ENCODE measurements around the gene MESD.

MESD gene

GRCh38 chr15:80932513-80932815, 57.2 kb downstream of the MESD start:
- DNase-seq: no peak

DNA sequence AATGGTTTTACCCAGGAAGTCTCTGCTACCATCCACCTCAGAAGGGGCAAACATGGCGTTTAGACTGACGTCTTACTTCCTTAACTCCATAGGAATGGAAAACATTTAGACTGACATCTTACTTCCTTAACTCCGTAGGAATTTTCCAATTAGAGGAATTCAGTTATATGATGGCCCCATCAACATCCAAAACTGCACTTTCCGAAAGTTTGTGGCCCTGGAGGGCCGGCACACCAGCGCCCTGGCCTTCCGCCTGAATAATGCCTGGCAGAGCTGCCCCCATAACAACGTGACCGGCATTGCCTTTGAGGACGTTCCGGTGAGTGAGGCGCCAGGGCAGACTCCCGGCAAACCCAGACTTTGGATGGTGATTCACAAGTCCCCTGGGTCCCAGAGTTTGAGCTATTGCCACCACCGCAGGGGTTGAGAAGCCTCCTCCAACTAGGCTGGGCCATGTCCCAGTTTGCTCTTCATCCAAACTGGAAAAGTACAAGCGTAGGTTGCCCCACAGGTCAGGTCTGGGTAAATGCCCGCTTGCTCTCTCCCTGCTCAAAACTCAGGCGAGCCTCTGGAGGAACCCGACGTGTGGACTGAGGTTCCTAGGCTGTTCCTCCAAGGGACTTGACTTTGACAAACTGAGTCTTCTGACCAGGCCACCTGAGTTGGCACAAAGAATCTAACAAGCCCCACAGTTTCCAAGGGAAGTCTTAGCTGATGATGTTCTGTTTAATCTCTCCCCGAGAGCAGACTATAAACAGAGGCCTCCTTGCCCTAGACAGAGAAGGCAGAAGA, 57.7 kb downstream of the MESD start:
- no peak for DNase-seq

- no peak for DNase-seq
These were observed 58.4 kb downstream of the MESD start for GRCh38 chr15:80931191-80931590.

- no peak for DNase-seq
These were observed 59.9 kb downstream of the MESD start for GRCh38 chr15:80929689-80930088.

DNA sequence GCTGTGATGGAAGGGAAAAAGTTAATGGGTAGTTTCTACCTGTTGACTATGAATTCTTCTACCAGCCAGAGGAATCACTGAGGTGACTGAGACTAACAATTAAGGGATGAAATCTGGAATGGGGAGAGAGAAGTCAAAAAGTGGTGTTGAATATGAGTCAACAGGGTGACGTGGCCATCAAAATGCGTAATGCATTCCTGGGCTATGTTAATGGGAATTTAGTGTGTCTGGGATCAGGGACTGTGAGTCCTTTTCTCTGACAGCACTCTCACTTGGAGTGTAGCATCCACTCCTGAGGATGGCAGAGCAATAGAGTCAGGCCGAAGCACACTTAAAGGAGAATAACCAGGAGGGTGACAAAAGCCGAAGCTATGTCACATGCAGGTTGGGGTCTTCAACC, 60.4 kb downstream of the MESD start:
- DNase-seq: no peak

GRCh38 chr15:80926126-80926525, 63.5 kb downstream of the MESD start:
- DNase-seq: no peak

GRCh38 chr15:80925597-80926059, 64.0 kb downstream of the MESD start:
- no peak for DNase-seq

DNA sequence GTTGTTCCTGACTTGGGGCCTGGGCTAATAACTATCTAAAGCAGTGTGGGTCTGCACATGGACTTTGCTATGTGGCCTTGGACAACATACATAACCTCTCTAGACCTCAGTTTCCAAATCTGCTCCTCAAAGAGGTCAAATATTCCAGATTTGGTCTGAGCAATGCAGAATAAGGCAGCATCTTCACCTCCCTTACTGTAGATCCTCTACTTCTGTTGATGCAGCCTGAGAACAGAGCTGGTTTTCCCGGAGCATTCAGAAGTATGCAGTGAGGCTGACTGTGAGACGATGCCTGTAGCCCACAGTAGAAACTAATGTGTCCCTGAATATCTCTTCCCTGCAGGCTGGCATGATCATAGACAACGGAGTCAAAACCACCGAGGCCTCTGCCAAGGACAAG, 65.3 kb downstream of the MESD start:
- DNase-seq: no peak

- no peak for DNase-seq
These were observed 66.0 kb downstream of the MESD start for GRCh38 chr15:80923668-80924067.

- DNase-seq: no peak
These were observed 67.7 kb downstream of the MESD start for GRCh38 chr15:80921736-80922410.

- no peak for DNase-seq
These were observed 69.3 kb downstream of the MESD start for GRCh38 chr15:80920271-80920699.

GRCh38 chr15:80918196-80918783, 71.3 kb downstream of the MESD start:
- DNase-seq: no peak

GRCh38 chr15:80916056-80916455, 73.6 kb downstream of the MESD start:
- DNase-seq: no peak

GRCh38 chr15:80915472-80915871, 74.1 kb downstream of the MESD start:
- DNase-seq: no peak

- no peak for DNase-seq
These were observed 76.1 kb downstream of the MESD start for GRCh38 chr15:80913541-80913940.

GRCh38 chr15:80912673-80913072, 76.9 kb downstream of the MESD start:
- DNase-seq: no peak

DNA sequence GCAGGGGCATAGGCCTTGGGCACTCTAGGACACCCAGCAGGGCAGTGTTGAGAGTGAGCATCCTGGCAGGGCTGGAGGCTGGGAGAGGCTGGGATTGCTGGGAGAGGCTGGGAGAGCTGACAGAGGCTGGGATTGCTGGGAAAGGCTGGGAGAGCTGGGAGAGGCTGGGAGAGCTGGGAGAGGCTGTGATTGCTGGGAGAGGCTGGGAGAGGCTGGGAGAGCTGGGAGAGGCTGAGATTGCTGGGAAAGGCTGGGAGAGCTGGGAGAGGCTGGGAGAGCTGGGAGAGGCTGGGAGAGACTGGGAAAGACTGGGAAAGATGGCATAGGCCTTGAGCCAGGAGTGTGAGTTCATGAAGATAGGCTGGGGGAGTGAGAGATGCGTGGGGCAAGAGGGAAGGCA, 77.8 kb downstream of the MESD start:
- DNase-seq: no peak

DNA sequence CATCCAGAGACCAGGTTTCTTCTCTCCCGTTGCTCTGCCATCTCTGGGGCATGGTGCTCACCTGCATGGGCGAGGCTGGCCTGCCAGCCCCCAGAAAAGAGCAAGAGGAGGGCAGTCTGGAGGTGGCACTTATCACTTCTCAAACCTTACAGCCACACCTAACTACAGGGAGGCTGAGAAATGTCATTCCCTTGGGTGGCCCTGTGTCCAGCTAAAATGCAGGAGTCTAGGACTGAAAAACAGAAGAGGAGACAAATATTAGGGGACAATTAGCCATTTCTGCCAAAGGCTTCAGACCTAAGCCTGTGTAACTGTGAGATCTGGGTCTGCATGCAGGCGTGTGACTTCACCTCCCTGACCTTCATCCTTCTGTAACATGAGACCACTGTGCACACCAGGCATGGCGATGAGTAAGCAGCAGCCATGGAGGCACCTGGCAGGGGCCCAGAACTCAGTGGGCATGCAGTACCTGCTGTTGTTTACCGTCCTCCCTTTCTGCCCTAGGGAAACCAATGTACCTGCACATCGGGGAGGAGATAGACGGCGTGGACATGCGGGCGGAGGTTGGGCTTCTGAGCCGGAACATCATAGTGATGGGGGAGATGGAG, 83.4 kb downstream of the MESD start:
- no peak for DNase-seq

GRCh38 chr15:80904998-80905397, 84.6 kb downstream of the MESD start:
- DNase-seq: no peak

- no peak for DNase-seq
These were observed 87.3 kb downstream of the MESD start for GRCh38 chr15:80902298-80902801.

DNA sequence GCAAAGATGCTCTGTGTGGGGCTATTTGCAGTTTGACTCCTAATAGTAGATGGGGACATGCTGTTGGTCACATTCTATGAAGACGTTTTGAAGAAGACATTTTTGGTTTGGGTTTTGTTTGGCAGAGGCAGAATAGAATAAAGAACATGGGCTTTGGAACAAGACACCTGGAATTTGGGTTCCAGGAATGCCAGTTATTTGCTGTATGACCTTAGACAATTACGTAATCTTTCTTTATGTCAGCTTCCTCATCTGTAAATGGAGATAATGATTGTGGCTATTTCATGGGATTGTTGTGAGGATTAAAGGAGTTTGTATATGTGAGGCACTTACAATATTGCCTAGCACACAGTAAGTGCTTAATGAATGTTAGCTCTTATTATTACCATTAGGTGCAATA, 91.6 kb downstream of the MESD start:
- no peak for DNase-seq

Data from activated CD4-positive, alpha-beta T cell treated with anti-CD3 and anti-CD28 coated beads, Interleukin-2, amount 50 U/mL, for 1 hour (primary cell).